ENCODE data around the gene CCDC15.

Gene CCDC15

DNA sequence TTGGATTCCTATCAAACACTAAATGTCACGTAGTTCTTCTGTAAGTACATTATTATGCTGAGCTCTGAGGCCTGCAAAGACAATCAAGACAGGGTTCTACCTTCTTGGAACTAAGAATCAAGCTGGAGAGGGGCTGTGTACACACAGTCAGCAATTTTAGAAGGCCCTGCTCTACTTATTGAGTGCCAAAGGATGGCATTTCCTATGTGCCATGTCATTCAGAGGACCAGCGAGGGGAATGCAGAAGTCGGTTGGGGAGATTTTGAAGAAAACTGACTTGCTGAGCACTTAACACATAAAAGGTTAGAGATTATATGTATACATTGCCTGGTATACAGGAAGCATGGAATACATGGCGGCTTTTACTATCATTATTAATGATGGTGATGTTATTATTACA, 114.4 kb downstream of the CCDC15 start:
- no peak for DNase-seq (ENCODE audit: low spot score)

DNA sequence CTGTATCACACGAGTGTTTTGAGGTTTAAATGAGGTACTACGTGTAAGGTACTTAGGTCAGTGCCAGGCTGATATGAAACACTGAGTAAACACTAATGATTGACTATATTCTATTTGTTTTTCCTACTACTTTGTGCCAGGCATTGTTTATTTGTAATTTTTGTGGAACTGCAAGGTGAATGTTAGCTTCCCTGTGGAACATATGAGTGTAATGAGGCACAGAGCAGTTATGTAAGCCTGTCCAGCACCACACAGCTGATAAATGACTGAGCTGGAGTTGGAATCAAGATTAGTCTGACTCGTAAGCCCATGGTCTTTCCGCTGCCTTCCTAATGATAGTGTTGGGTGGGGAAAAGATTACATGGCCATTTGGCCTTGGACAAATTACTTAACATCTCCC, 115.0 kb downstream of the CCDC15 start:
- DNase-seq (ENCODE audit: low spot score): no peak

DNA sequence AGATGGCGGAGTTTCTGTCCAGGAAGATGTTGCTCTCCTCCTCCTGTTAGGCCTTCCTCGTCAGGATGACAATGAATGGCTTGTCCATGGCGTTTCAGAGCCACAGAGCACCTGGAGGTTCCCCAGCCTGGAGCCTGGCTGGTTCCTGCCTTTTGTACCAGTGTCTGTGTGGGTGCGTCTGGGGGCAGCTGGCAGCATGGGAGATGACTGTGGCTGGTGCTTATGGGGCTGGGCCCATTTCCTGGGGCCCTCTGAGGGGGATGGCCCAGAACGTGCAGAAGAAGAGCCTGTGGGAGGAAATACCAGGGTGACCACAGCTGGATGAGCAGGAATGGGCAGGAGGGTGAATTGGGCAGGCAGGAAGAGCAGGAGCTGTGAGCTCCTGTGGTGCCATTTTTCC, 115.8 kb downstream of the CCDC15 start:
- DNase-seq (ENCODE audit: low spot score): no peak

DNA sequence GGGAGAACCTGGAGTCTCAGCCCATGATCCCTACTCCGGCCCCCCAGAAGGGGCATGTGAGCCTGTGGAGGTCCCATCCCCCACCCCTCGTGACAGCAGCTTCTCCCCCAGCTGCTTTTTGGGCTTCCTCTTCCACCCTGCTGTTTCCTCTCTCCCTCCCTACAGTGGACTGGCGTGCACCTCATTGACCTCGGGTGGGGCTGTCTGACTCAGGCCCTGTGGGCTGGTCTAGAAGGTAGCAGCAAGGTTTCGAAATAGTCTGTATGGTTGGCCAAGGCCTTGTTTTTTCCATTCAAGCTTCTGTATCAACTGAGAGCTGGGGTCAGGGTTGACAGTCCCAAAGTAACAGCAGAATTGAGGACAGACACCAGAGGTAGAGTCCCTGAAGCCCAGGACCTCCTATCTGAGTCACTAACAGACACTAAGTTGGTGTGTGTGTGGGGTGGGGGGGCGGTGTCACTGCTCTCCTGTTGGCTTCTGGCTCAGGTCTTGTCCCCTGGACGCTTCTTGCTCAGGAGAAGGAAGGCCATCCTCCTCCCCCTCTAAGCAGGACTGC, 116.8 kb downstream of the CCDC15 start:
- no peak for DNase-seq (ENCODE audit: low spot score)

DNA sequence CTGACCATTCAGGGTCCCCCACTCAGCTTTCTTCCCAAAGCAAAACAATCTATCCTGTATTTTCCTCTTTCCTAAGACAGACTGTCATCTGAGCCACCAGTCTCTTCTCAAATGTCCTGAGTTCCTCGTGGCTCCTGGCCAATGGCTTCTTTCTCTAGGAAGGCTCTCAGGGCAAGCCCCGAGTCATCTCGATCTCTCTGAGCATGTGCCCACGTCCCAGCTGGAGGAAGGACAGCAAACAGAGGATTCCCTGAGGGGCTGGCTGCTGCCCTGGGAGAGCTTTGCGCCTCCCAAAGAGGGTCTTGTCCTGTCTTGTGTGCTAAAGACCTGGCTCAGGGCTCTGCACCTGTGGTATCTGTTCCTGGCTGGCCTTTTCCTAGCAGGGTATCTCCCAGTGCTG, 117.4 kb downstream of the CCDC15 start:
- DNase-seq (ENCODE audit: low spot score): no peak

DNA sequence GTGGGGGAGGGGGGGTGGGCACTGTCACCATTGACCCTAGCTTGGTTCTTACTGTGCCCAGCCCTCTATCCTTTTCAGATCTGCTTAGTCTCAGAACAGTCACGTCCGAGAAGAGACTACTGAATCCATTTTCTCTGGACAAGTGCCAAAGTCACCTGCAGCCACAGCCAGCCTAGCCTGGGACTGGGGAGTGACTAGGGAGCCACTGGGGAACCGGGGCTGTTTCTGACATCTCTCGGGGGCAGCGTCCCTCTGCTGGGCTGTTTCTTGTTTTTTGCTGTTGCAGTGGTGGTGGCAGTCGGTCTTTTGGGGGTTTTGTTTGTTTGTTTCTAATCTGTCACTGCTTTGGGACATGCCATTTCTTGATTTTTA, 117.8 kb downstream of the CCDC15 start:
- no peak for DNase-seq (ENCODE audit: low spot score)

DNA sequence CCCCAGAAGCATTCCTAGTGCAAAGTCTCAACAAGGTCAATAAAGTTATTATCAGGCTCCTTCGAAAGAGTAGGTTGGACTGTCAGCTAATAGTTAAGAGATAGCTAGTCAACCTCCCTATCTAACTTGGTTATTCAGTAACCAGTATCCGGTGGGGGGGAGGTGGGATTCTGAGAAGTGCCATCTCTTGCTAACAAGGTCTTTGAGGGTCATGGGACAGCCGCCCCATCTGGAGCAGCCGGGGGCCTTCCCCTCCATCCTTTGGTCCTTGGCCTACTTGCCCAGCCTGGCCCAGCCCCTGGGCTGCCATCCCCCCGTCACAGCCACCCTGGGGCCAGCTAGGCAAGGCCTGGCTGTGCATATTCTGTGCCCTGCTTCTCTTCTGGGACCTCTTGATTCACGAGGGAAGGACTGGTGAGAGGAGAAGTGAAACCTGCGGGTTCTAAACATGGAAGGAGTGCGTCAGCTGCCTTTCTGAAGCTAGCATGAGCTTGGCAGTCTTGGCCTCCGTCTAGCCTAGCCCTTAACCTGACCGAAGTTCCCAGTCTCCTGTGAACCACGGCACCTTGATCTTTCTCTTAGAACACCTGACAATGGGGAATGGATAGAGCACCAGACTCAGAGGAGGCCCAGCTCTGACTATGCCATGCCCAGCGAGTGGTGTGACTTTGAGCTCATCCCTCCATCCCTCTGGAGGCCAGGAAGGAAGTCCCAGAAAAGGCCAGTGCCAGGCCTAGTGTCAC, 118.4 kb downstream of the CCDC15 start:
- no peak for DNase-seq (ENCODE audit: low spot score)

DNA sequence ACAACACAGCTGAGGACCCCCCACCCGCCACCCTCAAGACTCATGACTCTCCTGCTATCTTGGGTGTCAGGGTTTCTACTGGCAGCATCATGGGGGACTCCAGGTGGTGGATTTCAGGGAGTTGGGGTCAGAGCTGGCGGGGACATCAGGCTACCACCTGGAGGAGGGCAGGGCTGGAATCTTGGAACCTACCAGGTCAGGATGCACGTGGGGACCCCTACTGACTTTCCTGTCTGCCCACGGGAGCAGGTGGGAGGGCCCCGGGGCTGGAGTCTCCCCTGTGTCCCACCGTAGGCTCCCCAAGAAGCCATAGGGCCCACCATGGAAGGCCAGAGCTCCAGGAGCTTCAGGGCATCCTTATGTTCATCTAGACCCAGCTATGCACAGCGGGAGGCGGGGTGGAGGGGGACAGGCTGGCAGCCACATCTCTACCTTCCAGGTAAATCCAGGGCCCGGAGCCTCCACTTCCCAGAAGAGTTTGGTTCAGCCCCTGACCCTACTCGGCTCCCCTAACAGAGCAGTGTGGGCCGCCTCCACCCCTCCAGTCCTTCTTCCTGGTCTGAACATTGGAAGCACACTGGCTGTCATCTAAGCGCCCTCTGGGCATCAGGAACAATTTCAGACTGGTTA, 119.1 kb downstream of the CCDC15 start:
- no peak for DNase-seq (ENCODE audit: low spot score)

DNA sequence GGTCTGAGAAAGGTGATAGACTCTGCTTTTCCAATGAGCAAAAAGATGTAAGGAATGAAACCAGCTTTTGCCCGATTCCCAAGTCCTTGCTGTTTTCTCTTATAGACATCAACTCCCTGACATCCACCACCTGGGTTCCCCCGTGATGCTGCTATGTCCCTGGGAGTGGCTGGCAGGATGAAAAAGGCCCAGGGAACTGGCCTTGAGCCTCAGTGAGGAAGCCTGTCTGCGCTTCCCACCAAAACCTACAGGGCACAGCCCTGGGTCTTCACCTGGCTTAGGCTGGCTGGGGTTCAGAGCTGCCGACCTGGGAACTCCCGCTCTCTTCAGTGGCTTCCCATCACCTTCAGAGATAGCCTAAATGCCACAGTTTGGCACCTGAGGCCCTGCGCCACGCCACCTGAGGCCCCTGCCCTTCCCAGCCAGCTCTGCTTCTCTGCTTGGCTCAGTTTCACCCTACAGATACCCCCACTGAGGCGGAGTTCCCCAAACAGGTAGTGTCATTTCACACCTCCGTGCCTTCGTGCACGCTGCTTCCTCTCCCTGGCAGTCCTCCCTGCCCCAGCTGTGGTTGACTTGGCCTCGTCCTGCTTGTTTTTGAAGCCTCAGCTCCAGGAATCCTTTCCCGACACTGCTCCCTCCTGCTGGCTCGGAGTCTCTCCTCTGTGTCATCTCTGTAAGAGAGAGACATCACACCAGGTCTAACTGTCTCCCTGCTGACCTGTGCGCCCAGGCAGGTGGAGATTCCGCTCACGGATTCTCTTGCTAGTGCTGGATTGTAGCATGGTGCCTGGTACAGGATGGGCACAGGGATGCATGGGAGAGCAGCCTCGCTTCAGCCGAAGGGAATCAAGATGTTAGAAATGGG, 119.8 kb downstream of the CCDC15 start:
- DNase-seq (ENCODE audit: low spot score): no peak

DNA sequence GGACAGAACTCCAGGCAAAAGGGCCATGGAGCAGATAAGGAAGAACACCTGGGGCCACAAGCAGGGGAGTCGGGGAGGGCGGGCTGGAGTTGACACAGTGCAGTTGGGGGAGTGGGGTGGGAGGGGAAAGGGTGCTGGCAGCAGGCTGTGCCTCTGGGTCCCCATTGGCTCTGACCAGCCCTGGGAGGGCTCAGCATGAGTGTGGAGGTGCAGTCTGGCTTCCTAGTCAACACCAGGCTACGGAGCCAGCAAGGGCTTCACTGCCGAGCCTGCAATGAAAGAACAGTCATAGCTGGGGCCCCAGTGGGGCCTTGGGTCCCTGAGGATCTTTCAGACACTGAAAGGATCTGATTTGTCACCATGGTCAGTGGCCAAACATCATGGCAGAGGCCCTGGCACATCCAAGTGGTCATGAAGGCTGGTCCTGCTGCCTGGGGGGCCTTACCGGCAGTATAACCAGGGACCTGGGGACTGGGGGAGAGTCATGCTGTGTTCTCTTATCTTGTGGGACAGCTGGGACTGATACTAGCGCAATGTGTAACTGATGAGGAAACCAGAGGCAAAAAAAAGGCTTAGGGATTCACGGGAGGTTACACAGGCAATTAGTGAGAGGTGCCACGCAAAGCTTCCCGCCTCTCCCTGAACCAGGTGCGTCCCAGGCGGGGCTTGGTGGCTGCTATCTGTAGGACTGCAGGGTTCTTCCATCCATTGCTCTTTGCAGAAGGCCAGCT, 120.7 kb downstream of the CCDC15 start:
- DNase-seq (ENCODE audit: low spot score): no peak

DNA sequence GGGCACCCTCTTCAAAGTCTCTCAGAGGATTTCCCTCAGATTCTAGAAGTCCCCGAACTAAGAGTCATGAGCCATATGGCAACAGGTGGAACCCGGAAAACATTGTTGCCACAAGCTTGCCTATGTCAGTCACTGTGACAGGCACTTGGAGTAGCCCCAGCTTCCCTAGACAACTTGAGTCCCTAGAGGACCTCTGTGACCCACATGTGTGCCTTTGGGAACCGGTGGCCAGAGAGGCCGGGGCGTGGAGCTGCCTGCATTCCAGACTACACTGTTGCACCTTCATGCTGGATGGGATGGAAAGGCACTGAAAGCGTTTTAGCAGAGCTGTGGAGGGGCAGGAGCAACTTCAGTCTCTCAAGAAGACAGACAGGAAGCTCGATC, 121.2 kb downstream of the CCDC15 start:
- no peak for DNase-seq (ENCODE audit: low spot score)

DNA sequence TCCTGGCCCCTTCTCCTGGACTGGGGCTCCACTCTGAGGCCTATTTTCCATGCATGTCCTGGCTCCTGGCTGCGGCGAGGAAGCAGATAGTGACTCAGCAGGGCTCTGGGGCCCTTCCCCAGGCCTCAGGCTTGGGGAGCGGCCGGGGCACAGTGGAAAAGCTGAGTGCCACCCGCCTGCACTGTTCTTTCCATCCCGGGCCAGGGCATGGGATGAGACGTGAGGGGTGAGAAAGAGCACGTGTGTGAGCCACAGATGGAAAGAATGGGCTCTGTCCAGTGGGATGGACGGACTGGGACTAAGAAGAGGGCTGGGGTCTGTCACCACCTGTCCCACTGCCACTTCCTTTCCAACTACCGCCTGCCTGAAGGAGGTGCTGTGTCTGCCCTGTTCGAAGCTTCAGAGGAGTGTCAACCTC, 121.9 kb downstream of the CCDC15 start:
- no peak for DNase-seq (ENCODE audit: low spot score)

DNA sequence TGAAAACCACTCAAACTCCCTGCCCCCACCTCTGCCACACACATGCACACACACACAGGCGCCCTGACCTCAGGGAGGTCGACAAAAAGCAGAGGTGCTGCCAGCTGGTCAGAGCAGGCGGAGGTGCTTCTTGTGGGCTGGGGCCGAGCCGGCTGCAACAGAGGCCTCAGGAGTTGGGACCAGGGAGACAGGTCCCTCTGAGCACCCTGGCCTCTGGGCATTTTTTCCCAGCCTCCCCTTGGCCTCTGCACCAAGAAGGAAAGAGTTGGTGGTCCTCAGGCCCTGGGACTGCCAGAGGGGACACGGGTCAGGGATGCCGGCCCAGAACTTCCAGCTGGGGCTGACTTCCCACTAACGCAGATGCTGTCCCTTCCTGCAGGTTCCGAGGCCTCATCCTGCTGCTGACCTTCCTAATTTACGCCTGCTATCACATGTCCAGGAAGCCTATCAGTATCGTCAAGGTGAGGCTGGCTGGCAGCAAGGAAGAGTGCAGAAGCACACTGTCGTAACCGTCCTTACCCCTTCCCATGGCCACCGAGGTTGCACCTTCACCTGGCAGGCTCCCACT, 122.5 kb downstream of the CCDC15 start:
- no peak for DNase-seq (ENCODE audit: low spot score)

DNA sequence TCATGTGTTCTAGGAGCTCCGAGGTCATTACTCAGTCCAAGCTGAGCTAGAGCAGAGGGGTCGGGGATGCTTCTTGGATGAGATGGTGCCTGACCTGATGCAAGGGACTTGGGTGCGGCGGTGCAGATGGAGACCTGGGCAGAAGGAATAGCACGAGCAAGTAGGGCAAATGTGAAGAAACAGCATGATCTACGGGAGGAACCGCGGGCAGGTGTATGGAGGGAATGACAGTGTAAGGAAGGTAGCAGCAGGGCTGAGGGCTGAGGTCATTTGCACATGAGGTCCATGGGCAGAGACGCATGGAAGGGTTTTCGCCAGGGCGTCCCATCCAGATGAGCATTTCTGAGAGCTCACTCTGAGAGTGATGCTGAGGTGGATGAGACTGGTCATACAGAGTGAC, 124.0 kb downstream of the CCDC15 start:
- DNase-seq (ENCODE audit: low spot score): no peak

DNA sequence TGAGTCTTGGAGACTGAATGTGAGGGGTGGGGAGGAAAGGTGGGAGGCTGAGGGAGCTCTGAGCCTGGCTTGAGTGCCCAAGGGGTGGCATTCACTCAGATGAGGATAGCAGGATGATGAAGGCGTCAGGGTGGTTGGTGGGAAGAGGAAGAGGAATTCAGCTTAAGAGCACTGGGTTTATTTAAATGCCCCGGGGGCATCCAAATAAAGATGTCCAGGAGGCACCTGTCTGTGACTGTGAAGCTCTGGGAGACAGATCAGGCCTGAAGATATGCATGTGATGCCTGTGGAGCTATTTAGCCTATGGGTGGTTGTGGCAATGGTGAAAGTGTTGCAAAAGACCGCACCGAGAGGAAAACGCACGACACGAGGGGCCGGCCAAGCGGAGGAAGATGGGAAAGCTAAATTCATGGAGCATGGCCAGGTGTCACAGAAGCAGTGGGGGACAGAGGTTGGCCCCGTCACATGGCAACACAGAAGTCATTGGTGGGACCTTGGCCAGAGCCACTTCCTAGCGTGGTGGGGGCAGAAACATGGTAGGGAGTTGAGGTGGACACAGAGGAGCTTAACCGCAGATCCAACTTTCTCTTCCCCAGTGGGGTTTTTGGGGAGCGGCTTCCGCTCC, 124.6 kb downstream of the CCDC15 start:
- no peak for DNase-seq (ENCODE audit: low spot score)

DNA sequence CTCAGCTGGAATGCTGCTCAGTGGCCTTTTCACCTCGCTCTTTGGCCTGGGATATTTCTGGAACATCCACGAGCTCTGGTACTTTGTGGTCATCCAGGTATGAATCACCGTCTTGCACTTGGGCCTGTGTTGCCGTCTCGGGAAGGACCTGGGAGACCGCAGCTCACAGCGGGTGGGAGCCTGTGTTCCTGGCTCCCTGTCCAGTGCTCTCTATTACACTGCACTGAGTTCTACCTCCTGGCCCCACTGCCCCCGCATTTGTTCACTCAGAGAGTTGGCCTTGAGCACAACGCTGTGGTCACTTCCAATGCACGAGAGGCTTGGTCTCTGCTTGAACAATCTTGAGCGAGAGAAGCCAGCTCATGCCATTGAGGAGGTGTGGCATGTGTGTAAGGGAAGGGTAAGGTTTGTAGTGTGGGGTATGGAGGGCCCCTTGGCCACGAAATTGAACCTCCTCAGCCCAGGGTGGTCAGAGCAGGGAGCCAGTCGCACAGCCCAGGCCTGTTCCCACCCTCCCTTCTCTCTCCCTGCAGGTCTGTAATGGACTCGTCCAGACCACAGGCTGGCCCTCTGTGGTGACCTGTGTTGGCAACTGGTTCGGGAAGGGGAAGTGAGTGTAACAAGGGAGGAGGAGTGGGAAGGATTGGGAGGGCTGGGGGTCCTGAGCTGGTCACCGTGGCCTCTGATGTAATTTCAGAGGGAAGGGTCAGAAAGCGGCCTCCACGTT, 125.3 kb downstream of the CCDC15 start:
- no peak for DNase-seq (ENCODE audit: low spot score)

DNA sequence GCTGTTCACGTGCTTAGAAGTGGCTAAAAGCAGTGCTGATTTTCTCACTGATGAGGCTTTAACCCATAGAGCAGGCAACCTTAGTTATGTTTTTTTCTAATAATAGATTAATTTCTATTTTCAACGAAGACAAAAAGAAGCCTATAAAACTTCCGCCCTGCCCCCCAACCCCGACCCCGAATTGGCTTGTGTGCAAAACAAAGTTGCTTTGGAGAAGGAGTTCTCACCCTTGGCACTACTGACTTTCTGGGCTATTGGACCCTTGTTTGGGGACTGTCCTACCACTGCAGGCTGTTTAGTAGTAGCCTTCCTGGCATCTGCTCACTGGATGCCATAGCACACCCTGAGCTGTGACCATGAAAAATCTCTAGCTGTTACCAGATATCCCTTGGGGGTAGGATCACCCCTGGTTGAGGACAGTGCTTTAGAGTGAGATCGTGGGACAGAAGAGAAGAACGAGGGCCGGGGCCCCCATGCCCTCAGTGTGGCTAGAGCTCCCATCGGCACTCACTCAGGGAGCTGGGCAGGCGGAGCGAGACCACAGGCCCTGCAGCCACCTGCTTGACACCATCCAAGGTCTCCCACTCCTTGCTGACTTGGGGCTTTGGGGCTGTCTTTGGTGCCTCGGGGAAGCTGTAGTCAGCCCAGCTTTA, 126.0 kb downstream of the CCDC15 start:
- DNase-seq (ENCODE audit: low spot score): no peak

DNA sequence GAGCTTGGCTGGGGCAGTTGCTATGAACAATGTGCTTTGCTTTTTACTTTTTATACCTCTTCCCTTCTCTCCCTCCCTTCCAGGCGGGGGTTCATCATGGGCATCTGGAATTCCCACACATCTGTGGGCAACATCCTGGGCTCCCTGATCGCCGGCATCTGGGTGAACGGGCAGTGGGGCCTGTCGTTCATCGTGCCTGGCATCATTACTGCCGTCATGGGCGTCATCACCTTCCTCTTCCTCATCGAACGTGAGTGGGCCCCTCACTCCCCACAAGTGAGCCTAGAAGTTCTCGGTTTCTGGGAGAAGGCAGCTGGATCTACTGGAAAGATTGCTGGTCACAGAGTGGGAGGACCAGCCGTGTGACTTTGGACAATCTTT, 126.5 kb downstream of the CCDC15 start:
- DNase-seq (ENCODE audit: low spot score): no peak

DNA sequence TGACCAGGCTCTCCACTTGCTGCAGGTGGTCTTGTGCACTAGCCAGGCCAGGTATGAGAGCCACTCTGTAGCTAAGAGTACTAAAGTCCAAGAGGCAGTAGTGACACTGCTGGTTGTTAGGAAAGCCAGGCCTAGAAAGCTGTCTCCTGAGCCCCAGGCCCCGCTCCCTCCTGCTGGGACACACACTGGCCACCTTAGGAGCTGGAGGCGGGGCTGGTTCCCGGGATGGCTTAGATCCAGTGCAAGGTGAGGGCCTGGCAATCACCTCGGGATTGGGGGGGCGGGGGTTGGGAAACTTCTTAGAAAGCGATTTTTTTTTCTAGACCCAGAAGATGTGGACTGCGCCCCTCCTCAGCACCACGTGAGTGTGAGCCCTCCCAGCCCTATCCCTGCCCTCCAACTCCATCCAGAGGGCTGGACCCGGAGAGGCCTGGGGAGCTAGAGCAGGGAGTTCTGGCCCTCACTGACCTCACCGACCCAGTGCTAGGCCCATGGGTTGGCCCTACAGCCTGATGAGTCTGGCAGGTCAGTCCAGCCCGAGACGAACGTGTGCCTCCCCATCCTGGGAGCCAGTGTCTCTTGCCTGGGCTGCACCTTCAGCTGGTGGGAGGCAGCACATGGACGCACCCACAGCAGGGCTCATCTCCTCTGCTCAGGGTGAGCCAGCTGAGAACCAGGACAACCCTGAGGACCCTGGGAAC, 127.2 kb downstream of the CCDC15 start:
- no peak for DNase-seq (ENCODE audit: low spot score)

DNA sequence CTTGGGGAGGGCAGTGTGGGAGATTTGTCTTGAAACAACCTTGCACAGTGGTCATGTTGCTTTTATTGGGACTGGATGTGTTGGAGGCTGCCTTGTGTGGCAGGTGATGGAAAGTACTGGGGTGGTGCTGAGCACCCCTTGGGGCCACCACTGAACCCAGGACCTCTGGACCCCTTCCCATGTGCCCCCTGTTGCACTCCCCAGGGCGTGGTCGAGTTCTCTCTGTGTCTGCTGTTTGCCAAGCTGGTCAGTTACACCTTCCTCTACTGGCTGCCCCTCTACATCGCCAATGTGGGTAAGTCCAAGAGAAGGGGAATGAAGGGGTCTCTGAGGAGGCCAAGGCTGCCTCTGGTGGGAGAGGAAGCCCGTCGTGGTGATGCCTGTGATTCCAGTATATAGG, 128.0 kb downstream of the CCDC15 start:
- no peak for DNase-seq (ENCODE audit: low spot score)

All from iPS-NIHi11 (cell line).